ENCODE results near the gene MYO1B. TPM values are rescaled to one million over a fixed set of nuclear protein-coding genes. Genes with fewer than 3 reads are reported as not detected.

MYO1B gene
- total RNA-seq, 1 experiment from 2014 or later = 58.5 TPM

DNA sequence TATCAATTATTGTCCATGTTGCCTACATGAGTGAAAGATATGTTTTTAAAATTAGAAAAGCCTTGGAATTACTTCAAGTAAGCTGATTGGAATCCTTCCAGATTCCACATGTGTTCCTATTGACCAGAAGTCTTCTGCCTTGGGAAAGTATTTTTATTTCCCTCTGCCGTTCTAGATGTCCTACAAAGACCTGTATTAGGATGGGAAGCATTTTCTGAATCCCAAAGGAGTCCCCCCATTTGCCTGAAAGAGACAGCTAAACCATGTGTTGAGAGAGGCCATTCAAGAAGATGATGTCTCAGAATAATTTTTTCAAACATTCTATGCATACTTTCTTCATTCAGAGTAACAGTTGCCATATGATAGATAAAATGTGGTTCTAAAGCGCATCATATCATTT is 19.0 kb upstream of the MYO1B start:
- no peak for DNase-seq (ENCODE audit: low spot score)

GRCh38 chr2:191228333-191228732 is 16.9 kb upstream of the MYO1B start:
- no peak for DNase-seq (ENCODE audit: low spot score)

GRCh38 chr2:191228861-191229260 is 16.3 kb upstream of the MYO1B start:
- DNase-seq (ENCODE audit: low spot score) = no peak

DNA sequence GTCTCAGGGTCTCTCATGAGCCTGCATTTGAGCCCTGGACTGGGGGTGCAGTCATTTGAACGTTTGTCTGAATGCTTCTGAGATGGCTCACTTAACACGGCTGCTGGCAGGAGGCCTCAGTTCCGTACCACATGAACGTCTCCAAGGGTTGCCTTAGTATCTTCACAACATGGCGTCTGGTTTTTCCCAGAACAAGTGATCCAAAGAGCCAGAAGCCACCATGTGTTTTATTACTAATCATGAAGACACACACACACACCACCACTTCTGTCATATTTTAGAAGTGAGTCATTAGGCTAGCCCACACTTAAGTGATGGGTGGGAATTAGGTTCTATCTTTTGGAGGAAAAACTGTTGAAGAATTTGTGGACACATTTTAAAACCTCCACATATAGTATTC is 15.0 kb upstream of the MYO1B start:
- DNase-seq (ENCODE audit: low spot score) = peak; percentile 63

GRCh38 chr2:191231995-191232394 is 13.2 kb upstream of the MYO1B start:
- DNase-seq (ENCODE audit: low spot score) = peak; percentile 23

DNA sequence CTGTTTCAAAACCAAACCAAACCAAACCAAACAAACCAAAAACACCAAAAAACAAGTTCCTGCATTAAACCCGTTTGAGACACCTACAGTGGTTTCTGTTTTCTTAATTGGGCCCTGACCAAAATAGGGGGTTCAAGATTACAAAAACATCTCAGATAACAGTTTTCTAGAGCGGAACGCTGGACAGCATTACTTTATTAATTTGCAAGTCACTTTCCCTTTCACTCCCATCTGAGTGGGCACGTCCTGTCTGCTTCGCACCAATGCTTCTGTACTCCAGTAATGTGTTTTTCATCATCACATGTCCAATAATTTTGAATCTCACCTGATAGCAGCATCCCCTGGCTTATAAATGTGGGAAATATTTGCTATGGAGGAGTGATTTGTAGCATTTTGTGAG is 11.7 kb upstream of the MYO1B start:
- DNase-seq (ENCODE audit: low spot score) = no peak

DNA sequence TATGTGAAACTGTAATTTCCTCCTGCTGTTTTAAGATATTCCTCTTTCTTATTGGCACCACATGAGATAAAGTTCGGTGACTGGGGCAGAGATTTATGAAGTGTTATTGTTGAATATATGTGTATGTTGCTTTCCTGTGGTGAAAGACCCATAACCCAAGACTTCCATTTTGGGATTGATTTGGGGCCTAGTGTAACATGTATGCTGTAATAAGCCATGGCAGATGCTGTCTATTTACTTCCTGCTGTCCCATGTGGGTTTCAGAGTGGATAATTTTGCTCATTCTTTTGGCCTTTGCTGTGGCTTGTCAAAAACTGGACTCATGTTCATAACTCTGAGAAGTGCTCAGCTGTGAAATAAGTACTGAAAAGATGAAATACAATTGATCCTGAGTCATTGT is 10.8 kb upstream of the MYO1B start:
- no peak for DNase-seq (ENCODE audit: low spot score)

DNA sequence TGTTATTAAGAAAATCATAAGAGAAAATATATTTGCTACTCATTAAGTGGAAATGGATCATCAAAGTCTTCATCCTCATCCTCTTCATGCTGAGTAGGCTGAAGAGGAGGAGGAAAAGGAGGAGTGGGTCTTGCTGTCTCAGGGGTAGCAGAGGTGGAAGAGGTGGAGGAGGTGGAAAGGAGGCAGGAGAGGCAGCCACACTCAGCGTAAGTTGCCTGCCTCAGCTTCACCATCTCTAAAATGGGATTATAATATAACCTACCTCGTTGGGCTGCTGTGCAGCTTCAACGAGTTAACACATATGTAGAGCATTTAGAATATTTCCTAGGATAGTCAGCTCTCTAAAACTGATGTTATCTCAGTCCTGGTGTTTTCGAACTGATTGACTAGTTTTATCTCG is 4.3 kb upstream of the MYO1B start:
- no peak for DNase-seq (ENCODE audit: low spot score)

DNA sequence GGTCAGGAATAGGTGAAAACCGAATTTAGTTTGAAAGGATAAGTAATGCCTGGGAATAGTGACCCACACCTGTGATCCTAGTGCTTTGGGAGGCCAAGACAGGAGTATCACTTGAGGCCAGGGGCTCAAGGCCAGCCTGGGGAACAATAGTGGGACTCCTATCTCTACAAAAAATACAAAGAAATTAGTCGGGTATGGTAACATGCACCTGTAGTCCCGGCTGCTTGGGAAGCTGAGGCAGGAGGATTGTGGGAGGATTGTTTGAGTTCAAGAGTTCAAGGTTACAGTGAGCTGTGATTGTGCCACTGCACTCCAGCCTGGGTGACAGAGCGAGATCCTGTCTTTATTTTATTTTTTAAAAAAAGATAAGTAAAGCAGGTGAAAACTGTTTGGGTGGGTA is 3.8 kb upstream of the MYO1B start:
- DNase-seq (ENCODE audit: low spot score) = no peak

DNA sequence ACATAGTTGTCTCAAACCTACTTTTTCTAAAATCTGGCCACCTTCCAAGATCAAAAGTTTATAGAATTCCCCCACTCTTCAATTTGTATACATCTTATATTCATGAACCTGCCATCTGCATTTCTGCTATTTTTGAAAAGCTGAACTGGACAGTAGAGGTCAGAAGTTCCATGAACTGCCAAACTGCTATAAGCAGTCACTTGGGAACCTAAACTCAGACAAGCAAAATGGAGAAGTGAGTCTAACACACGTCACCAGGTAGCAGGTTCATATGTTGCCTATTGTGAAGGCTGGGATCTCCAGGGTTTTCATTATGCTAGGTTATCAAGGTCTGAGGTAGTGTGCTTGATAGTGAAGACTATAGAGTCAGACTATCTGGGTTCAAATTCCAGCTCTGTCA is 2.0 kb upstream of the MYO1B start:
- no peak for DNase-seq (ENCODE audit: low spot score)

GRCh38 chr2:191244350-191244749 is 854 bp upstream of the MYO1B start:
- DNase-seq (ENCODE audit: low spot score) = no peak

DNA sequence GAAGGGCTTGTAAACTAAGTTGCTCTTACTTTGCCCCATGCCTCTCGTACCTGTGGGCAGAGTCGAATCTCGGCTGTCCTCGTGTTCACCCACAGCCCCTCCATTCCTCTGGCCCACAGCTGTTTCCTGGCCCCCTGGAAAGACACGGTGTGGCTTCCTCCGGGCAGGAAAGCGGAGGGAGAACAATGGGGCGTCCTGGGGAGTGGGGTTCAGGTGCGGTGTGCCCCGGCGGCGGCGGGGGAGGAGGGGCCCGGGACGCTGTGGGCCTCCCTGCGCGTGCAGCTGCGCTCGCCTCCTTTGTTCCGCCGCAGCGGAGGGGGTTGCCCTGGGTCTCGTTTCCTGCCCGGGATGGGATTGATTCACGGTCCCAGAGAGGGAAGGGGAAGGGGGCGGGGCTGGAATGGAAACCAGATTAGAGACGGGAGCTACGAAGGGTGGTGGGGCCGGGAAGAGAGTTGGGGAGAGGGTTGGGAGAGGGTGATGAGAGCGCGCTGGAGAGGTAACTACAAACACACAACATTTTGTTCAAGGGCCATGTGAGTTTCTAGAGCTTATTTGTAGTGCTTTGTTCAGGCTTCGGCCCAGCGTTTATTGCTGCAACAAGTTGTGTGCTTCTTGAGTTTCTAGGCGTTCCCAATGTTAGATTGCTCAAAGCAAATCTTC is 796 bp downstream of the MYO1B start:
- DNase-seq (ENCODE audit: low spot score) = peak; percentile 59

GRCh38 chr2:191246820-191247380 is 1.7 kb downstream of the MYO1B start:
- no peak for DNase-seq (ENCODE audit: low spot score)

GRCh38 chr2:191247381-191248057 is 2.3 kb downstream of the MYO1B start:
- DNase-seq (ENCODE audit: low spot score) = peak; percentile 91

- DNase-seq (ENCODE audit: low spot score) = no peak
These were observed 4.1 kb downstream of the MYO1B start for GRCh38 chr2:191249156-191249813.

DNA sequence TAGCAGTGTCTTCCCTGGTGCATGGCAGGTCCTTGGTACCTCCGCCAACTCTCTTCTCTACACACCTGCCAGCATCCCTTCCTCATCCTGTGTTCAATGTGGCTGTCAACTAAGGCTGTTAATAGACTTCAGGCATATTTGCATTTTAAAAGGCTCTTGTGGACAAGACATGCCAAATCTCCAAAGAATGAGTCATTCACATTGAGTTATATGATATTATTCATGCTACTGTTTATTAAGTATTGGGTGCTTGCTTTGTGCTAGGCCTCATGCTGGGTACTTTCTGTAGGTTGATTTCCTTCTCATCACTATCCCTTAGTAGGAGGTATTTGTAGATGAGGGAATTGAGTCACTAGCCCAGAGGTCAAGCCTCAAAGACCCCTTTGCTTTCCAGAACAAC is 5.2 kb downstream of the MYO1B start:
- DNase-seq (ENCODE audit: low spot score) = no peak

DNA sequence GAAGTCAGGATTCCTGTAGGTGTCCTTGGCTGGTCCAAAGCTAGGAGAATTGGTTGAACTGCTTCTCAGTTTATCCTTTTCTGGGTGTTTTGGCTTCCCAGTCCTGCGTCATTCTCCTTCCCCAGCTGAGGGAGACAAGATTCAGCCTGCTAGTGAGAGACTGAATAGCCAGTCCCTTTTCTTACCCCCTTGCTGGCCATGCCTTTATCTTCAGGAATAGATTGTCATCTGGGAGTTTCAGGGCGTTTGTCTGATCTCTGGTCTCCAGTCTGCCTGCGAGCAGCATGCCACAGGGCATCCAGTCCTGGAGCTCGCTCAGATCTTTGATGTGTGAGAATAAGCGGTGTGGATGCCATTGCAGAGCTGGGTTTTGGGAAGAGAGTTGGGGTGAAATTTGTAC is 5.8 kb downstream of the MYO1B start:
- no peak for DNase-seq (ENCODE audit: low spot score)

DNA sequence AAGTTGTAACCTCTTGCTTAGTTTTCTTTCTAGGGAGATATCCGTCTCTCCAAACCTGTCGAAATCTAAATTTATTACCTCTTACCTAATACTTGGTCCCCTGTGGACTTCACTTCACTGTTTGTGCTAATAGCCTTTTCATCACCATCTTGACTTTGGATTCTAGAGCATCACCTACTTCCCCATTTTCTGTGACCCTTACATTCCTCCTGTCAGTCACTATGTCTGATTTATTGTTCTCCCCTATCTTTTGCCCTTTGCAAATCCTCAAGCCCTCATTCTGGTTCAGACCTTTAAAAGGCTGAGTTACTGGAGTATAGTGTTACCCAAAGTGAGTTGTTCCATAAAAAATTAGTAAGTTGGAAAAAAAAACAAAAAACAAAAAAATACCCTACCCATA is 7.5 kb downstream of the MYO1B start:
- DNase-seq (ENCODE audit: low spot score) = no peak

GRCh38 chr2:191253476-191253875 is 8.3 kb downstream of the MYO1B start:
- no peak for DNase-seq (ENCODE audit: low spot score)

- DNase-seq (ENCODE audit: low spot score) = no peak
These were observed 10.1 kb downstream of the MYO1B start for GRCh38 chr2:191255271-191255670.

DNA sequence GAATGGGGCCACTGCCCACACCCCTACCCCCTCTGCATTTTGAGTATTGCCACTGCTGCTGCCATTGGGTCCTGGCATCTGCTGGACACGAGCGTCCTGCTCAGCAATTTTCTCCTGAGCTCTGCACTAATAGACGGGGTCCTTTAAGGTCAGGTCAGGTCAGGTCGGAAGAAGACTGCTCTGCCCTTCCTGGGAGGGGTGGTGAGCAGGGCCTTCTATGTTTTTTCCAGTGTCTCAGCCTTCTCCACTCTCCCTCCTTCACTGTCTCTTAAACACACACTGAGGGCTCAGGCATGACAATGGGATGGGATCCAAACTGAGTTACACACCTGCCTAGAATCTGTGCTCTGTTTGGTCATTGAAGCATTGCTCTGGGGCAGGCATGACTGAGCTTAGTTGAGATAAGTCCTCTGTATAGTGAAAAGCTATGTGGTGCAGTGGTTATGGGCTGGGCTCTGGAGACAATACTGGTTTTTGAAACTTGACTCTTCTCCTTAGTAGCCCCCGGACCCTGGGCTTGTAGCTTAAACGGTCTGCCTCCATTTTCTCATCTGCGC is 10.6 kb downstream of the MYO1B start:
- DNase-seq (ENCODE audit: low spot score) = no peak

DNA sequence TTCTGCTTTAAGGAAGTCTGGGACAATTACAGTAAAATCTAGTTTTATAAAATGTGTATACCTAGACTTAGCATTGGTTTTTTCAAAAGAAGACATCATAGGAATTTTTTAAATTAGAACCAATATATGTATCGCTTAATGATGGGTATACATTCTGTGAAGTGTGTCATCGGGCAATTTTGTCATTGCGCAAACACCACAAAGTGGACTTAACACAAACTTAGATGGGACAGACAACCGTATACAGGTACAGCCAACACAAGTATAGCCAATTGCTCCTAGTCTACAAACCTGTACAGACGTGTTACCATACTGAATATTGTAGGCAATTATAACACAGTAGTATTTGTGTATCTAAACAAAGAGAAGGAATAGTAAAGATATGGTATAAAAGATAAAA is 12.7 kb downstream of the MYO1B start:
- no peak for DNase-seq (ENCODE audit: low spot score)

GRCh38 chr2:191258996-191259395 is 13.8 kb downstream of the MYO1B start:
- no peak for DNase-seq (ENCODE audit: low spot score)
